Loucy (cell line): ENCODE measurements around the gene SYPL1.

Source experiments
- EZH2phosphoT487 ChIP-seq: fragments of 200-600 bp; IDR thresholded peaks from 2 replicates; pipeline ENCODE4 v1.6.1; 2018; ENCODE audit warnings: antibody characterized with exemption, mild to moderate bottlenecking, moderate library complexity, borderline replicate concordance
- TF ChIP-seq, protein P1 (sequence below): fragments of 200-600 bp; sonication (generic); conservative IDR thresholded peaks from 2 replicates; pipeline ENCODE4 v1.5.1; 2014; ENCODE audit warnings: mild to moderate bottlenecking, antibody characterized with exemption, low read length

DNA sequence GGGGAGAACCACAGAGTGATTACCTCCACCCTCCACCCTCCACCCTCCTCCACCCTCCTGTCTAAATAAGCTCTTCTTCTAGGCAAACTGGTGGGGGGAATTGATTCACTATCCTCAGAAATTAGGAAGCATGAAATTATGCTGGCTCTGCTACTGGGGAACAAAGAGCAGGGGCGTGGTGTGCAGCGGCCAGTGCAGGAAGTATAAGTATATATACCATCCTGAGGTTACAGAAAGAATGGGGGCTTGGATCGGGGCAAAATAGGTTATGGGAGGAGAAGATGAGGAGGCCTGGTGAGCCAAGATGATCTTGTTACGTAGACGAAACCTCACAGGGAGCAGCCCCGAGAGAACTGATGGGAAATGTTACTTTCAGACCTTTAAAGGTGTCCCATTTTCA lies 49.1 kb downstream of the SYPL1 start:
- TF ChIP-seq EZH2phosphoT487: no peak
- TF ChIP-seq, protein P1, sequence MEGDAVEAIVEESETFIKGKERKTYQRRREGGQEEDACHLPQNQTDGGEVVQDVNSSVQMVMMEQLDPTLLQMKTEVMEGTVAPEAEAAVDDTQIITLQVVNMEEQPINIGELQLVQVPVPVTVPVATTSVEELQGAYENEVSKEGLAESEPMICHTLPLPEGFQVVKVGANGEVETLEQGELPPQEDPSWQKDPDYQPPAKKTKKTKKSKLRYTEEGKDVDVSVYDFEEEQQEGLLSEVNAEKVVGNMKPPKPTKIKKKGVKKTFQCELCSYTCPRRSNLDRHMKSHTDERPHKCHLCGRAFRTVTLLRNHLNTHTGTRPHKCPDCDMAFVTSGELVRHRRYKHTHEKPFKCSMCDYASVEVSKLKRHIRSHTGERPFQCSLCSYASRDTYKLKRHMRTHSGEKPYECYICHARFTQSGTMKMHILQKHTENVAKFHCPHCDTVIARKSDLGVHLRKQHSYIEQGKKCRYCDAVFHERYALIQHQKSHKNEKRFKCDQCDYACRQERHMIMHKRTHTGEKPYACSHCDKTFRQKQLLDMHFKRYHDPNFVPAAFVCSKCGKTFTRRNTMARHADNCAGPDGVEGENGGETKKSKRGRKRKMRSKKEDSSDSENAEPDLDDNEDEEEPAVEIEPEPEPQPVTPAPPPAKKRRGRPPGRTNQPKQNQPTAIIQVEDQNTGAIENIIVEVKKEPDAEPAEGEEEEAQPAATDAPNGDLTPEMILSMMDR: no peak
